GM12891 (cell line): Measurements from ENCODE around the gene MRPS10.

Experiments
- POLR2A ChIP-seq: IDR thresholded peaks from 2 replicates; pipeline ENCODE4 v1.6.1; 2011; ENCODE audit warnings: low read depth, low read length, control low read depth
- POLR2AphosphoS5 ChIP-seq: IDR thresholded peaks from 2 replicates; pipeline ENCODE4 v1.6.1; 2011; ENCODE audit warnings: low read depth, low read length, control low read depth
- POU2F2 ChIP-seq: IDR thresholded peaks from 2 replicates; pipeline ENCODE4 v1.6.1; 2011; ENCODE audit warnings: low read depth, mild to moderate bottlenecking, control low read depth, low read length, moderate library complexity
- SPI1 ChIP-seq: IDR thresholded peaks from 2 replicates; pipeline ENCODE4 v1.6.1; 2011; ENCODE audit warnings: low read depth, low read length, control low read depth
- TAF1 ChIP-seq: IDR thresholded peaks from 2 replicates; pipeline ENCODE4 v1.6.1; 2011; ENCODE audit warnings: low read depth, low read length, control low read depth

- TF ChIP-seq SPI1, result no peak
- no peak for TF ChIP-seq POLR2A
- no peak for TF ChIP-seq TAF1
- TF ChIP-seq POLR2AphosphoS5, result no peak
- TF ChIP-seq POU2F2, result no peak
Measured at GRCh38 chr6:42185597-42185996, 32.1 kb downstream of the MRPS10 start.
